Activated naive CD8-positive, alpha-beta T cell treated with anti-CD3 and anti-CD28 coated beads, Interleukin-2, amount 50 U/mL, for 16 hours (primary cell): Measurements from ENCODE around the gene UCK2.
"Not testable (repeated sequence)": the region's sequence is repeated elsewhere in the genome, so short reads cannot be mapped to it uniquely, and the experiment has no call there.

Experiments
- DNase-seq: peaks from one replicate; pipeline ENCODE4 v3.0.0-alpha.2; 2020; ENCODE audit warnings: low read depth, low spot score

Gene UCK2

GRCh38 chr1:165827268-165828102 is at the start of gene UCK2:
TSS of gene UCK2 (plus strand) at chr1:165827614. CDS start at chr1:165827834, 220 bp downstream.
- peak; percentile 35 for DNase-seq

GRCh38 chr1:165778197-165778596 is 49.2 kb upstream of the UCK2 start:
- not testable (repeated sequence) for DNase-seq

DNA sequence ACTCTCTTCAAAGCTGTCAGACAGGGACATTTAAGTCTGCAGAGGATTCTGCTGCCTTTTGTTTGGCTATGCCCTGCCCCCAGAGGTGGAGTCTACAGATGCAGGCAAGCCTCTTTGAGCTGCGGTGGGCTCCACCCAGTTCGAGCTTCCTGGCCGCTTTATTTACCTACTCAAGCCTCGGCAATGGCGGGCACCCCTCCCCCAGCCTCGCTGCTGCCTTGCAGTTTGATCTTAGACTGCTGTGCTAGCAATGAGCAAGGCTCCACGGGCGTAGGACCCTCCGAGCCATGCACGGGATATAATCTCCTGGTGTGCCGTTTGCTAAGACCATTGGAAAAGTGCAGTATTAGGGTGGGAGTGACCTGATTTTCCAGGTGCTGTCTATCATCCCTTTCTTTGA is 43.9 kb upstream of the UCK2 start:
- not testable (repeated sequence) for DNase-seq

DNA sequence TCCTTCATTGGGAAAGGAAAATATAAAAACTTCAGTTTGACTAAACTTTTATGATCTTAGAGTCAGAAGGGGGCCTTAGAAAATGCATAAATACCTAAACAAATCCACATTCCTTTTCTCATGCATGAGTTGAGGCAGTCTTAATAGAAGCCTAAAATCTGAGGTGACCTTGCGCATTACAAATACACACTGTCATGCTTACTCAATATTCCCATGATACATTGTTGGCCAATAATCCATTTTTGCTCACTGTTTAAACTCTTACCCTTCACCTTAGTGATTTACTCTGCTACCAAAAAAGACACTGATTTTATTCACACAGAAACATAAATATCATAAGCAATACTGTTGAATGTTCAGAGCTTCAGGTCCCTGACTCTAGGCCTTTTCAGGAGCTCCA is 39.7 kb upstream of the UCK2 start:
- no peak for DNase-seq

- DNase-seq, result no peak
These were observed 33.5 kb upstream of the UCK2 start for GRCh38 chr1:165793951-165794350.

GRCh38 chr1:165795894-165796293 is 31.5 kb upstream of the UCK2 start:
- DNase-seq, result no peak

DNA sequence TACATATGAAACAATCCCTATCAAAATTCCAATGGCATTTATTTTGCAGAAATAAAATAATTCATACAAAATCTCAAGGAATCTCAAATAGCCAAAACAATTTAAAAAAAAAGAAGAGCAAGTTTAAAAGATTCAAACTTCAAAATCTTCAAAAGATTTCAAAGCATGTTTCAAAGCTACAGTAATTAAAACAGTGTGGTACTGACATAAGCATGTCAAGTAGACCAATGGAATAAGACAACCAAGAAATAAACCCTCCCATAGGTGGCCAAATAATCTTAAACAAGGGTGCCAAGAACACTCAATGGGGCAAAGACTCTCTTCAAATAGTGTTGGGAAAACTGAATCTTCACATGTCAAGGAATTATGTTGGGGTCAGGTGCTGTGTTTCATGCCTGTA is 28.0 kb upstream of the UCK2 start:
- DNase-seq, result no peak

- not testable (repeated sequence) for DNase-seq
These were observed 22.9 kb upstream of the UCK2 start for GRCh38 chr1:165804513-165804912.

GRCh38 chr1:165807613-165808012 is 19.8 kb upstream of the UCK2 start:
- no peak for DNase-seq

- no peak for DNase-seq
These were observed 11.7 kb upstream of the UCK2 start for GRCh38 chr1:165815725-165816124.

DNA sequence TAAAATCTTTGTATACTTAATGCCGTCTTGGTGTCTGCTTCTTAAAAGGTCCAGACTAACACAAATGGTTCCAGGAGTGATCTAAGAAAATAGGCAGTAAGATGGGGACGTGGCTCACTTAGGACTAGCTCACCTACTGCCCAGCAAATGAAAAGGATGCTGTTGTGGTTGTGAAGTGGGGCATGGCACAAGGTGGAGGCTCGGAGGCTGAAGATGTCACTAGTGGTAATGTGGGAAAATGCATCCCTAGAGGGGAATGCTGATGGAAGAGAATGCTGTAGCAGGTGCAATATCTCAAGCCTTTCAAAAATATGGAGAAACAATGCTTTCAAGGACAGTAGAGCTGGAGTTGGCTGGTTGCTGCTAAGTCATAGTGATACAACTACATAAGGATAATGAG is 11.3 kb upstream of the UCK2 start:
- no peak for DNase-seq

GRCh38 chr1:165816826-165817497 is 10.5 kb upstream of the UCK2 start:
- no peak for DNase-seq

DNA sequence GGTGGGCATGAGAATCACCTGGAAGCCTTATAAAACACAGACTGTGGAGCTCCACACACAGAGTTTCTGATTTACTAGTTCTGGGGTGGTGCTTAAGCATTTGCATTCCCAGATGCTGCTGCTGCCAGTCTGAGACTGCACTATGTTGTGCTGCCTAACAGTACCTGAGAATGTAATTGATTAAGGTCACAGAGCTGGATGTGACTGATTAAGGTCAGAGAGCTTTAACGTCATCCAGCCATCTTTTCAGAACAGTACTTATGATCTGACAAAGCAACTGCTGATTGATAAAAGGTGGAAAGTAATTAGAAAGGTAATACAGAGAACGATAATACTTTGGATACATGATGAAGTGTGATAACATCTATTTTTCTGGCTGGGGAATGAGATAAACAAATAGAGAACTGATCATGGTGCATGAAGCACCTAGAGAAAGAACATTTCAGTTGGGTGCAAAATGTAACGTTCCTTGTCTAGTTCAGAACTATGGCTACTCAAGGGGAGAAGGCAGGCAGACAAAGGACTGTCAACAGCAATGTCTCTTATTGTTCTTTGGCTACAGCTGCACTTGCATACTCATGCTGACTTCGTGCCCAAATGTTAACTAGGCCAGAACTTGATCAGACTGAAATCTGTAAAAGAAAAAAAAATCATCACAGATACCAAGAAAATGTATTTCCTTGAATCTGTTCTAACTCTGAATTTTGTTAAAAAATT is 3.7 kb upstream of the UCK2 start:
- no peak for DNase-seq

DNA sequence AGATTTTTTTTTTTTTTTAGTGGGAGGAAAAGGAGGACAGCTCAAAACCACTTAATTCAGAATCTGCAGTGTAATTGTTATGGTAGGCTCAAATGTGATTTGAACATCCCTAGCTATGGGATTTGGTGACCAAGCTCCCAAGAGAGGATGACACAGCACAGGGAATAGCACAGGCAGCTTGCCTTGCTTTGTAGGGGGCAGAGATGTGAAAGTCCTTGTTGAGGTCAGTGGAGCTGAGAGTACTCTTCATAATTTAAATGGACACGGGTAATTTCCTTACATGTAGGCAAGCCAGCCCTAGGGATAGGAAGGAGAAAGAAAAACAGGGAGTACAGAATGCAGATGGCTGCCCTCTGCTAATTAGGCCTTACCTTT is 3.2 kb upstream of the UCK2 start:
- DNase-seq, result no peak

DNA sequence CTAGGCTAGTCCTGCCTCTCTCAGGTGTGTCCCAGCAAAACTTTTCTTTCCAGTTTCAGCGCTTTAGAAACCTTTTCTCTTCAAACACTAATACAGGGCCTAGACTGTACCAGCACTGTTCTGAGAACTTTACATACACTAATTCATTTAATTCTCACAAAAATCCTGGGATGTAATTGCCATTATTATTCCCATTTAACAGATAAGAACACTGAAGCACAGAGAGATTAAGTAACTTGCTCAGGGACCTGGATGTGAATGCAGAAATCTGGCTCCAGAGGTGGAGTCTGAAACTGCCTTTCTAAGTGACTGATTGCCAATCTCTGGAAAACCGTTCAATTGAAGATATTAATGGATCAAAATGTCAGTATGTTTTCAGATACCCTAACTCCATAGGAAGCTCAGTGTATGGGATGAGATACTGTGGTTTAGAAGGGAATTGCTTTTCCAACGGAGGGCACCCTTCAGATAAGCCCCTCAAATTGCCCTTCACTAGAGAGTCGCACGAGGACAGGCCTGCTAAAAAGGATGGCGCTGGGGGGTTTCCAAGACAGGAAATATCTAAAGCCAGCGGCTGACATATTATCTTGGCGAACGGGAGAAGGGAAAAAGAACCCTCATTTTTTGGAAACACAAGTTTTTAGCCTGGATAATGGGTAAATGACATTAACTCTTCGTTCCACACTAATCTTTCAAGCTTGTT is 698 bp upstream of the UCK2 start:
- no peak for DNase-seq

DNA sequence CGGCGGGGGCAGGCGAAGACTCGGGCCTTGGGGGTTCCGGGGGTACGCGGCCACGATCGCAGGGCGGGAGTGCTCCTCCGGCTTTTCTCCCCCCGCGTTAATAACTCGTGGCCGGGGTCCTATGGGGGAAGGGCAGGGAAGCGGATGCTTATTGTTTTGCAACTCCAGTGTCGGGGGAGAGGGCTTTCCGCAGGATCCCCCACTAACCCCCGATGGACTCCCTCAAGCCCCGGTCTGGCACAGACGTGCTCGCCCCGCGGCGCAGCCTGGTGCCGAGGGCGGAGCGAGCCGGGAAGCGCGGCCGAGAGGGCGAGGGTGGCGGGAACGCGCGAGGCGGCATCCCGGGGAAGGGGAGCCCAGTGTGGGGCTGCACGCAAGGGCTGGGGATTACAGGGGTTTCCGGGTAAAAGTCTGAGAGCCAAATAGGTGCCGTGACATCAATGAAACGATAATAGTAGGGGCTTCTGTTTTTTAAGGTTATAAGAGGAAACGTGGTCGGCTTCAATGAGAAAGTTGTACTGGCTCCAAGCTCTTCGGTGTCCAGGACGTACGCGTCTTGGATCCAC is 772 bp downstream of the UCK2 start:
- peak; percentile 11 for DNase-seq

DNA sequence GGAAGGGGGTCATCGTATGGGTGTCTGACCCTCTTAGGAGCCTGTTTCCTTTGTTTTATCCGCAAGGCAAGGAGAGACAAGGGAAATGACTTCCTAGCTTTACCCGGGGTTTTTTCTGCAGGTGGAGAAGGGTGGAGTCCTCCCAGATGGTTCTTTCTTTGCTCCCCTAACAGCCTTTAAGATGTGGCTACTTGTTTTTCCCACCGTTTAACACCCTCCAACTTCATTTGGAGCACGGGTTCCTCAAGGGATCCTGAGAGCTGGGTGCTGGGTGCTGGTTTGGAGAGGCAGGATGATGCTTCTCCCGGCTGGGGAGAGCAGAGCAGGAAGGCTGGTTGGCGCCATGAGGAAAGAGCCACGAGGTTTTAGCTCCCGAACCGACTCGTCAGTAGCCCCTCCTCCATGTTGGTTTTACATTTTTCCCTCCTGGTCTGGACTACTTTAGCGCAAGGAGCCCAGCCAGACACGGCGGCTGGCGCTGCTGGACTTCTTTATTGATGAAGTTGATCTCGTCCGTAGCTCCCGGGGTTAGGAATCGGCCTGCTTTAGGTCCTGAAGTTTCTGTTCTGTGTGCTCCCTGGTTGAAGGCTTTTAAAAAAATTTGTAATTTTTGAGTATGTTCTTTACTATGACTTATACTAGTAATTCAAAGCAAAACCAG is 1.4 kb downstream of the UCK2 start:
- no peak for DNase-seq

- no peak for DNase-seq
These were observed 2.5 kb downstream of the UCK2 start for GRCh38 chr1:165829888-165830287.

- no peak for DNase-seq
These were observed 3.7 kb downstream of the UCK2 start for GRCh38 chr1:165831146-165831545.

- DNase-seq, result no peak
These were observed 5.5 kb downstream of the UCK2 start for GRCh38 chr1:165832902-165833301.

DNA sequence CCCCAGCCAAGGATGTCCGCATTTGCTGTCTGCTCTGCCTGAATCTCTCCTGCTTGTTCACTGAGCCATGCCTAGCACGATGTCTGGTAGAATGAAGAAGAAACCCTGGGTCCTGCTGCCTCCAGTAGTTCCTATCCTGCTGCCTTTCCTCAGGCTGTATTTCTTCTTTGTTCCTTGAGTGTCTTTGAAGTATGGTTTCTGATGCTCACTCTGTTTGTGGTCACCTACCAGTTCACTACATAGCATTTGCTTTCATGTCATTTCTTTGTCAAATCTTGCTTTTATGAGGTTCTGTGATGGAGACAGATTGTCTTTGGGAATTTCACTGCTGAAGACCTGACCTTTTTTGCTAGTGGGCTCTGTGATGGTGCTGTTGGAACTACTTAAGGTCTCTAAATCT is 5.9 kb downstream of the UCK2 start:
- no peak for DNase-seq
